ENCODE data around the gene ENHO.
"Not testable (repeated sequence)": the region's sequence is repeated elsewhere in the genome, so short reads cannot be mapped to it uniquely, and the experiment has no call there.

- not testable (repeated sequence) for TF ChIP-seq CTCF (IDR thresholded peaks at IDR 0.05; ENCODE audit: insufficient read depth, low read length); POLR2AphosphoS5 (IDR thresholded peaks at IDR 0.05; ENCODE audit: low read depth)
These were observed 9.3 kb upstream of the ENHO start for GRCh38 chr9:34532041-34532440.
